GM12801 (cell line): ENCODE measurements around the gene MYO5A.

Experiments
- TF ChIP-seq, protein P1 (sequence below): IDR thresholded peaks from one replicate; pipeline ENCODE4 v1.5.1; 2011; ENCODE audit warnings: control low read depth; ENCODE audit not compliant: insufficient read length; ENCODE audit errors: extremely low read depth

MYO5A gene

DNA sequence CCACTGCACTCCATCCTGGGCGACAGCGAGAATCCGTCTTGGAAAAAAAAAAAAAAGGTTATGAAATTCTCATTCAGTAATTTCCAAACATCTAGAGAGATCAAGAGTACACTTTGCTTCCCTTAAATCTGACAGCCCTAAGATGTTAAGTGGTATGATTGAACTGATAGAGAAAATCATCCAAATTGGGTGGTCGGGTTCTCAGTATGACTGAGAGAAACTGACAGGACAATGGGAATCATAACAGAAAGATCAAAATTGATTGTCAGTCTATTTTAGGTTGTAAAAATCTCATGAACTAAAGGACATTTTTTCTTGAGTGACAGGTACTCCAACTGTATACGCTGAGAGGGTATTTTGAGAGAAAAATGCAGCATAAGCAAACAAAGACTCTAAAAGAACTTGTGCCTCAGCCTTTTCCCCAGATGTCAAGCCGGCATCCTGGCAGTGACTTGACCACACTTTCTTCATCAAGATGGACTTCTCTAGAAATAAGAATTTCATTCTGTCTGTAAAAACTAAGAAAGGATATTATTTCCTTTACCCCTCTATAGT lies 65.8 kb downstream of the MYO5A start:
- TF ChIP-seq, protein P1, sequence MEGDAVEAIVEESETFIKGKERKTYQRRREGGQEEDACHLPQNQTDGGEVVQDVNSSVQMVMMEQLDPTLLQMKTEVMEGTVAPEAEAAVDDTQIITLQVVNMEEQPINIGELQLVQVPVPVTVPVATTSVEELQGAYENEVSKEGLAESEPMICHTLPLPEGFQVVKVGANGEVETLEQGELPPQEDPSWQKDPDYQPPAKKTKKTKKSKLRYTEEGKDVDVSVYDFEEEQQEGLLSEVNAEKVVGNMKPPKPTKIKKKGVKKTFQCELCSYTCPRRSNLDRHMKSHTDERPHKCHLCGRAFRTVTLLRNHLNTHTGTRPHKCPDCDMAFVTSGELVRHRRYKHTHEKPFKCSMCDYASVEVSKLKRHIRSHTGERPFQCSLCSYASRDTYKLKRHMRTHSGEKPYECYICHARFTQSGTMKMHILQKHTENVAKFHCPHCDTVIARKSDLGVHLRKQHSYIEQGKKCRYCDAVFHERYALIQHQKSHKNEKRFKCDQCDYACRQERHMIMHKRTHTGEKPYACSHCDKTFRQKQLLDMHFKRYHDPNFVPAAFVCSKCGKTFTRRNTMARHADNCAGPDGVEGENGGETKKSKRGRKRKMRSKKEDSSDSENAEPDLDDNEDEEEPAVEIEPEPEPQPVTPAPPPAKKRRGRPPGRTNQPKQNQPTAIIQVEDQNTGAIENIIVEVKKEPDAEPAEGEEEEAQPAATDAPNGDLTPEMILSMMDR = no peak

DNA sequence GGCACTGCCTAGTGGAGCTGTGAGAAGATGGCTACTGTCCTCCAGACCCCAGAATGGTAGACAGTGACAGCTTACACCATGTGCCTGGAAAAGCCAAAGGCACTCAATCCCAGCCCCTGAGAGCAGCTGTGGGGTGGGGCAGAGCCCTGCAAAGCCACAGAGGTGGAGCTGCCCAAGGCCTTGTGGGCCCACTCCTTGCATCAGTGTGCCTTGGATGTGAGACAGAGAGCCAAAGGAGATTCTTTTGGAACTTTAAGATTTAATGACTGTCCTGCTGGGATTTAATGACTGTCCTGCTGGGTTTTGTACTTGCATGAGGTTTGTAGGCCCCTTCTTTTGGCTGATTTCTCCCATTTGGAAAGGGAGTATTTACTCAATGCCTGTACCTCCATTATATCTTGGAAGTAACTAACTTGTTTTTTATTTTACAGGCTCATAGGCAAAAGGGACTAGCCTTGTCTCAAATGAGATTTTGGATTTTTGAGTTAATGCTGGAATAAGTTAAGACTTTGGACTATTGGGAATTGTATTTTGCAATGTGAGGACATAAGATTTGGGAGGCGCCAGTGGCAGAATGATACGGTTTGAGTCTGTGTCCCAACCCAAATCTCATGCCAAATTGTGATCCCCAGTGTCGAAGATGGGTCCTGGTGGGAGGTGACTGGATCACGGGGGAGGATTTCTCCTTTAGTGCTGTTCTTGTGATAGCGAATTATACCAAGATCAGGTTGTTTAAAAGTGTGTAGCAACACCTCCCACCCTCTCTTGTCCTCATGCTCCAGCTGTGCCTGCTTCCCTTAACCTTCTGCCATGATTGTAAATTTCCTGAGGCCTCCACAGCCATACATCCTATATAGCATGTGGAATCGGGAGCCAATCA lies 80.4 kb downstream of the MYO5A start:
- TF ChIP-seq, protein P1 = no peak

DNA sequence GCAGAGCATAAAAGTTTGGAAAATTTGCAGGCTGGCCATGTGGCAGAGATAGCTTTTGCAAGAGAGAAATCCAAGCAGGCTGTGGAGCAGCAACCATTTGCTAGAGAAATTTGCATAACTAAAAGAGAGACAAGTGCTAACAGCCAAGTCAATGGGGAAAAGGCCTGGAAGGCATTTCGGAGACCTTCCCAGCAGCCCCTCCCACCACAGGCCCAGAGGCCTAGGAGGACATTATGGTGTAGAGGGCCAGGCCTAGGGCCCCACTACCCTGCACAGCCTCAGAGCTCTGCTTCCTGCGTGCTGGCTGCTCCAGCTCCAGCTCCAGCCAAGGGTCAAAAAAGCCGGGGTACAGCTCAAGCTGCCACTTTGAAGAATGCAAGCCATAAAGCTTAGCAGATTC lies 82.7 kb downstream of the MYO5A start:
- TF ChIP-seq, protein P1 = no peak

DNA sequence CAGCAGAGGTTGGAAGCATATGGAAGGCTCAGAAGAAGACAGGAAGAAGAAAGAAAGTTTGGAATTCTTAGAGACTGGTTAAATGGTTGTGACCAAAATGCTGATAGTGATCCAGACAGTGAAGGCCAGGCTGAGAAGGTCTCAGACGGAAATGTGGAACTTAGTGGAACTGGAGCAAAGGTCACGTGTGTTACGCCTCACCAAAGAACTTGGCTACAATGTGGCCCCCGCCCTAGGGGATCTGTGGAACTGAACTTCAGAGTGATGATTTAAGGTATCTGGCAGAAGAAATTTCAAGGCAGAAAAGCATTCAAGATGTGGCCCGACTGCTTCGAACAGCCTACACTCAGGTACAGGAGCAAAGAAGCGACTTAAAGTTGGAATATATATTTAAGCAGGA lies 83.1 kb downstream of the MYO5A start:
- TF ChIP-seq, protein P1 = no peak

DNA sequence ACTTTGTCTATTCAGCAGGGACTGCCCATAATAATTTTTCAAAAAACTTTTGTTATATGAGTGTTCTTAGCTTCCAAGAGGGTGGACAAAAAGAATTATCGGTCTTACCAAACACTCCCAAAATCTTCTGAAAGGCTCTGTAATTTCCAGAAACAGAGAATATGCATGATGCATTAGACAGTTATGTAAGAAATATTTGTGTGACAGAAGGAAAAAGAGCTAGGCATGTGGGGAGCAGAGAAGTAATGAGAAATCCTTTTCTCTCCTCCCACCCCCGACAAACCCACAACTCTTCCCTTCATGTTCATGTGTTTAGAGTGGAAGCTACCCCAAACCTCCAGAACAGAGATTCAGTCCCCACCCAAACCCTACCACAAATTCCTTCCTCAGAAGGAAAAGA lies 86.8 kb downstream of the MYO5A start:
- TF ChIP-seq, protein P1 = no peak

DNA sequence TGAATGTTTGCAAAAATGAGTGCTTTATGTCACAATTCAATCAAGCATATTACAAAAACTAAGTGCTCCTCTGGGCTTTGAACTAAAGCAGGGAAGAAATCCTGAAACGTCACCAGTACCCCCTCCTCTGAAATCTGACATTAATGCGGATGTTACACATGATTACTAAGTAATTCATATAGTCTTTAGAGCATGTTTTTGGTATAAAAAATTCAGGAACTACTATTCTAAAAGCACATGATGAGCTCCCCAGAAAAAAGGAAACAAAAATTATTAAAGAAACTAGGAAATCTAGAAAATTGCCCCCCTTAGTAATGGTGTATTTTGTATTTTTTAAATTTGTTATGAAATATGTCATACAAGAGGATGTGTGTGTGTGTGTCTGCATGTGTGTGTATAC lies 87.7 kb downstream of the MYO5A start:
- TF ChIP-seq, protein P1 = no peak

DNA sequence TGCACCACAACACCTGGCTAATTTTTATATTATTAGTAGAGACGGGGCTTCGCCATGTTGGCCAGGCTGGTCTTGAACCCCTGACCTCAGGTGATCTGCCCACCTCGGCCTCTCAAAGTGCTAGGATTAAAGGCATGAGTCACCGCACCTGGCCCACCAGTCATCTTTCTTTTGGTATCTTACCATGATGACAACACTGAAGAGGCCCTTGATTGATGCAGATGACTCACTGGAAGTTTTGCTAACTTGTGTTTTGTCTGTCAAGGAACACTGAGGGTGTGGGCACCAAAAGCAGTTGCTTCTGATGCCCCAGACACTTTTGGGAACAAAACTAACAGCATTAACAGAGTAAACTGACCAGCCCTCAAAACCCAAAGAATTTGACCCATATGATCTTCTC lies 88.3 kb downstream of the MYO5A start:
- TF ChIP-seq, protein P1 = no peak
